Measurements from ENCODE around the gene ADAMTS12.
A peak's percentile ranks its signal among the peaks of the same experiment; 100 is the strongest.

ADAMTS12 gene

DNA sequence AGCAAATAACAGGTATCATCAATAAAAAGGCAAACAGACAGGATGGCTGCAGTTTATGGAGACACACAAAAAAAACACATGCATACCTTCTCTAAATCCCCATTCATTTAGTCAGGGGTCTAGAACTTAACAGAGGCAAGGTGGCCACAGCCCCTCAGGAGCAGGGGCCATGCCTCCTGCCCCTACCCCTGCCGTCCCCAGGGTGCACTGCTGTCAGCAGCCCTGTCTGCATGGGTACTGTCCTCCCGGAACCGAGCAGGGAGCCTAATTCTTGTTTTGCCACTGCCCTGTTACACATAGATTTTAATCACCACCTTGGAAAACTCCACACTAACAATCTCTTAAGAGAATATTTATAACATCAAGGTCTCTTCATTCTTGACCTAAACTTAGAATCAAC is 39.0 kb downstream of the ADAMTS12 start:
- TF ChIP-seq, protein P1, sequence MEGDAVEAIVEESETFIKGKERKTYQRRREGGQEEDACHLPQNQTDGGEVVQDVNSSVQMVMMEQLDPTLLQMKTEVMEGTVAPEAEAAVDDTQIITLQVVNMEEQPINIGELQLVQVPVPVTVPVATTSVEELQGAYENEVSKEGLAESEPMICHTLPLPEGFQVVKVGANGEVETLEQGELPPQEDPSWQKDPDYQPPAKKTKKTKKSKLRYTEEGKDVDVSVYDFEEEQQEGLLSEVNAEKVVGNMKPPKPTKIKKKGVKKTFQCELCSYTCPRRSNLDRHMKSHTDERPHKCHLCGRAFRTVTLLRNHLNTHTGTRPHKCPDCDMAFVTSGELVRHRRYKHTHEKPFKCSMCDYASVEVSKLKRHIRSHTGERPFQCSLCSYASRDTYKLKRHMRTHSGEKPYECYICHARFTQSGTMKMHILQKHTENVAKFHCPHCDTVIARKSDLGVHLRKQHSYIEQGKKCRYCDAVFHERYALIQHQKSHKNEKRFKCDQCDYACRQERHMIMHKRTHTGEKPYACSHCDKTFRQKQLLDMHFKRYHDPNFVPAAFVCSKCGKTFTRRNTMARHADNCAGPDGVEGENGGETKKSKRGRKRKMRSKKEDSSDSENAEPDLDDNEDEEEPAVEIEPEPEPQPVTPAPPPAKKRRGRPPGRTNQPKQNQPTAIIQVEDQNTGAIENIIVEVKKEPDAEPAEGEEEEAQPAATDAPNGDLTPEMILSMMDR (conservative IDR thresholded peaks at IDR 0.05; ENCODE audit: control insufficient read depth, insufficient read depth, low read depth, low read length): no peak
- H3K4me3 ChIP-seq (ENCODE audit: control insufficient read depth, low read depth, low read length): no peak overlapping the region
- no peak for DNase-seq (ENCODE audit: low read depth)

DNA sequence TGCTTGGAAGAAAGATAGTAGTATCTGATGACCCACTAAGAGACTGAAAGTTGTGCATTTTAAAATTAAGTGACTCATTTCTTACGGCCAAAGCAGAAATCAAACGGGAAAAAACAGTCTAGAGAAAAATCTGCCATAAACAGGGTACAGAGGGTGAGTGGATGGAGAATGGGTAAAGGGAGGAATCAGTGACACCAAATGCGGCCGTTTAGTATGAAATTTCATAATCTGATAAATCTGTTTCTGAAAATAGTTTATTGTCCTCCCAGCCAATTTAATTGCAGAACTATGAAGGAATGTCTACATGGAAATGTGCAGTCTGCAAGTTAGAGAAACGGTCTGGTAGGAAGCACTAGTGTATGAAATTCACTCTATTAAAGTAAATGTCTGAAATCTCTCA is 39.5 kb downstream of the ADAMTS12 start:
- no peak overlapping the region for H3K4me3 ChIP-seq (ENCODE audit: control insufficient read depth, low read depth, low read length)
- DNase-seq (ENCODE audit: low read depth): peak; percentile 45
- TF ChIP-seq, protein P1 (conservative IDR thresholded peaks at IDR 0.05; ENCODE audit: control insufficient read depth, insufficient read depth, low read depth, low read length): no peak

DNA sequence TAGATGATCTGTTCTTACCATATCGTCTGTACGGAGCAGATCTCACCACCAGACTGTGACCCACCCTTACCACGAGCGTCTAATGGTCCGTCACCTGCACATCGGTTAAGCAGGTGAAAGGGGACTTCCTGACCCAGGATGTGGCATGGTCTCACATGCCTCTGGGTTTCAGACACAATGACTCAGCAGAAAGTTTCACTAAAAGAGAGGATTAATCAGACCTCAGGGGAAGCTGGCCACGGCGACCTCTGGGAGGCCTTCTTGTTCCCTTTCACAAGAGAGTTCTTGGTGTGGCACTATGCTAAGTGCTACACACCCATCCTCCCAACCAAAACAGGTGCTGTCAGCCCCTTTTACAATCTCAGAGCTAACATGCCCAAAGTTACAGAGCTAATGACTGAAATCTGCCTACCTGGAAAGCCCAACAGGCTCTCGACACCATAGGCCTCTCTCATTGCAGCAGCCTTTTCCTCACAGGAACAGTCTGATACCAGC is 41.6 kb downstream of the ADAMTS12 start:
- H3K4me3 ChIP-seq (ENCODE audit: control insufficient read depth, low read depth, low read length): no peak overlapping the region
- DNase-seq (ENCODE audit: low read depth): peak; percentile 86
- TF ChIP-seq, protein P1 (conservative IDR thresholded peaks at IDR 0.05; ENCODE audit: control insufficient read depth, insufficient read depth, low read depth, low read length): no peak

DNA sequence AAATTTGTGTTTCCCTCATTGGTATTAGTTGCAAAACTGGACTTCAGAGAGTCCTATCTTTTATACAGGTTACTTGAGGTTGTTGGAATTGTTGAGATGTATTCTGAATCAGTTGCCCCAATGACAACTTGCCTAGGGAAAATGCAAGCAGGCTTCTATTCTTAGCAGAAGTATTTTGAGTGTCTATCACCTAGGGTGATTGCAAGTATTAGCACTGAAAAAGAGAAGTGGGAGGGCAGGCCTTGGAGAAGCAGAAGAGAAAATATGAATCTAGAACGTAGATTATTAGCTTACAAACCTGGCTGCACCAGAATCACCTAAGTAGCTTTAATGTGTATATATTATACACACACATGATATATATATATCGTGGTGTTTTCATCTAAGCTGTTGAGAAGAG is 43.2 kb downstream of the ADAMTS12 start:
- TF ChIP-seq, protein P1 (conservative IDR thresholded peaks at IDR 0.05; ENCODE audit: control insufficient read depth, insufficient read depth, low read depth, low read length): no peak
- H3K4me3 ChIP-seq (ENCODE audit: control insufficient read depth, low read depth, low read length): no peak overlapping the region
- no peak for DNase-seq (ENCODE audit: low read depth)

DNA sequence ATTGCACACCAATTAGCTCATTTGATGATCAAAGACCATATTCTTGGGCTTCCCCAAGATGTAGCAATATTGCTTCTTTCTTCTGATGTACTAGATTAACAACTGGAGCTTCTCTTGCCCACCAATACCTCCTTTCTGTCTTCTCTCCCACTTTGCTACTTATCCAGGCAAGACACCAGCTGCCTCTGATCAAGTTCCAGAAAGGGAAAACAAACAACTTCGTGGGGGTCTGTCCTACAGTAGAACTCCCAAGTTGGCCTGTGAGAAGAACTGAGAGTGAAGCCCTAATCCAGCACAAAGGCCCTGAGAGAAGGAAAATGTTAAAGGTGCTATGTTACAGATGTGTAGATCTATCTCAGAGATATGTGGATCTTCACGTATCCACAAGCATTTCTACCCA is 44.9 kb downstream of the ADAMTS12 start:
- TF ChIP-seq, protein P1 (conservative IDR thresholded peaks at IDR 0.05; ENCODE audit: control insufficient read depth, insufficient read depth, low read depth, low read length): no peak
- no peak for DNase-seq (ENCODE audit: low read depth)
- H3K4me3 ChIP-seq (ENCODE audit: control insufficient read depth, low read depth, low read length): no peak overlapping the region

DNA sequence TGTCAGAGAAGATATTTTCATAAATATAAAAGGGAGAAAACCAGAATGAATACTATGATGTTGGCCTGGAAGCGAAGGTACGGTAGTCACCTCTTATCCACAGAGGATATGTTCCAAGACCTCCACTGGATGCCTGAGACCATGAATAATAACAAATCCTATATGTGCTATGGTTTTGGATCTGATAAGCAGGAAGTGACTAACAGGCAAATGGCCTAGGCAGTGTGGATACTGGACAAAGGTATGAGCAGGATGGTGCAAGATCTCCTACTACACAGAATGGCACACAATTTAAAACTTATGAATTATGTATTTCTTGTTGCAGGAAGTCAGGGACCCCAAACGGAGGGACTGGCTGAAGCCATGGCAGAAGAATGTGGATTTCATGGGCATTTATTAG is 48.2 kb downstream of the ADAMTS12 start:
- TF ChIP-seq, protein P1 (conservative IDR thresholded peaks at IDR 0.05; ENCODE audit: control insufficient read depth, insufficient read depth, low read depth, low read length): no peak
- DNase-seq (ENCODE audit: low read depth): peak; percentile 82
- H3K4me3 ChIP-seq (ENCODE audit: control insufficient read depth, low read depth, low read length): no peak overlapping the region

DNA sequence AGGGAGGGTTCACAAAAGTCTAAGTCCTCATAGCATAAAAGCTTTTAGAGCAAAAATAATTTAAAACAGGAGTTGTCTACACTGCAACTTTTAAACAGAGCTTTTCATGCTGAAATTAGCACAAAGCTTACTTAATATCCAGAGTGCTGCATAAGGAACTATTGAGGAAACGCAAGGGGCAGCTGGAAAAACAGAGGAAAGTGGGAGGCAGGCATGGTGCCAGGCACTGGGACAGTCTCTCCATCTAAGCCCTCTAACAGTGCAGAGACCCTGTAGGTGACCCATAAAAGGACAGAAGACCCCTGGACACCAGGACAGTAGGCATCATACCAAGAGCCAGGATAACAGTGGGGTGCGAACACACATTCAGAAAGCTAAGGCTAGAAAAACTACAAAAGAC is 49.3 kb downstream of the ADAMTS12 start:
- H3K4me3 ChIP-seq (ENCODE audit: control insufficient read depth, low read depth, low read length): no peak overlapping the region
- DNase-seq (ENCODE audit: low read depth): no peak
- TF ChIP-seq, protein P1 (conservative IDR thresholded peaks at IDR 0.05; ENCODE audit: control insufficient read depth, insufficient read depth, low read depth, low read length): no peak

Measured in fibroblast of mammary gland (primary cell).